Stomach (tissue), 9 donors: ENCODE results near the gene CREB3L1. TPM values are rescaled to one million over a fixed set of nuclear protein-coding genes. Genes with fewer than 3 reads are reported as not detected.
A peak's percentile ranks its signal among the peaks of the same experiment; 100 is the strongest.

Experiments
- DNase-seq, 2 donors: peaks; one replicate each; pipeline versions ENCODE4 v3.0.0 to v3.0.0-alpha.2; 2013 to 2019
- H3K27ac ChIP-seq, 5 donors: fragments of 200-600 bp in 4 of 5; sonication (generic) in 4 of 5; one replicate each; pipeline ENCODE4 v1.5.1; 2013 to 2019; ENCODE audit warnings: mild to moderate bottlenecking in 1 of 5, moderate library complexity in 1 of 5
- H3K27me3 ChIP-seq, 3 donors: fragments of 200-600 bp; sonication (generic); one replicate each; pipeline ENCODE4 v1.5.1; 2017 to 2019; ENCODE audit warnings: mixed run types in 1 of 3
- H3K36me3 ChIP-seq, 4 donors: fragments of 200-600 bp; sonication (generic); 1 replicate in 3 of 4; 2 replicates in 1 of 4; pipeline ENCODE4 v1.5.1; 2016 to 2019
- H3K4me1 ChIP-seq, 4 donors: fragments of 200-600 bp; sonication (generic); one replicate each; pipeline ENCODE4 v1.5.1; 2016 to 2019
- H3K4me3 ChIP-seq, 4 donors: fragments of 200-600 bp; sonication (generic) in 3 of 4; one replicate each; pipeline ENCODE4 v1.5.1; 2016 to 2019; ENCODE audit warnings: mild to moderate bottlenecking in 1 of 4
- H3K9me3 ChIP-seq, 4 donors: fragments of 200-600 bp; sonication (generic); one replicate each; pipeline ENCODE4 v1.5.1; 2016 to 2019
- CTCF ChIP-seq, 7 experiments: fragments of 450-650 bp in 4 of 7; fragments of 200-600 bp in 3 of 7; sonication (generic) in 3 of 7; IDR thresholded peaks; one replicate each; pipeline ENCODE4 v1.5.1; 2016 to 2019; ENCODE audit warnings: antibody characterized with exemption in 7 of 7, control low read depth in 2 of 7, mild to moderate bottlenecking in 1 of 7
- EP300 ChIP-seq: sonication (generic); formaldehyde crosslinking; IDR thresholded peaks from one replicate; pipeline ENCODE4 v1.6.1; 2017; ENCODE audit warnings: antibody characterized with exemption
- POLR2A ChIP-seq, 4 donors: fragments of 450-650 bp; IDR thresholded peaks; one replicate each; pipeline ENCODE4 v1.6.1; 2016; ENCODE audit warnings: antibody characterized with exemption in 4 of 4, control low read depth in 2 of 4, mild to moderate bottlenecking in 1 of 4, moderate library complexity in 1 of 4
- POLR2AphosphoS5 ChIP-seq, 3 donors: sonication (generic); formaldehyde crosslinking; IDR thresholded peaks; one replicate each; pipeline ENCODE4 v1.6.1; 2016; ENCODE audit warnings: antibody characterized with exemption in 3 of 3
- WGBS, 5 donors: extraction: QIAGEN DNeasy Blood & Tissue Kit in 3 of 5; methylation state at CpG; one replicate each; pipeline versions ENCODE4 v1.1.5 to v1.1.7; 2013 to 2018; 5-methylcytosine and 5-hydroxymethylcytosine counted together
- intact Hi-C: fragments of 100-400 bp; cut with DNase I; formaldehyde crosslinking; loops from one replicate; pipeline ENCODE4 v1.15.1; 2023; ENCODE audit warnings: low total_unique reads
- polyA plus RNA-seq, 3 donors: library from polyadenylated mRNA; stranded (reverse); fragments of 200-250 nt; gene quantifications; one replicate each; pipeline ENCODE4 v1.2.3, GENCODE V29; 2013
- total RNA-seq, 5 donors: library from RNA; depleted of rRNA; stranded (reverse); fragments of >200 nt; gene quantifications; one replicate each; pipeline versions ENCODE4 v1.1.0 to v1.2.3, GENCODE V29; 2014 to 2016
- donor health status: healthy with polysubstance abuse.
- donor health status: Bipolar disorder and iron deficiency.
- donor health status: healthy.

Gene CREB3L1
- total and polyA plus RNA-seq, 8 donors = 21.0 to 125 (median 48.4) TPM

- no peak for TF ChIP-seq CTCF (IDR thresholded peaks at IDR 0.05)
- no peak for TF ChIP-seq POLR2AphosphoS5 (IDR thresholded peaks at IDR 0.05)
- TF ChIP-seq EP300 = no peak
- no peak for TF ChIP-seq POLR2A (IDR thresholded peaks at IDR 0.05)
- Histone ChIP-seq H3K36me3 (peaks cover 17 to 44% (median 40%) of the 10 kb centered on the region in 4 donors), H3K27me3 (no peaks in the 10 kb centered on the region), H3K27ac (peak overlapping the region in 1 of 5 donors; percentile 1), H3K4me3 (no peak overlapping the region), H3K4me1 (peaks cover 29 to 52% (median 43%) of the 10 kb centered on the region in 4 donors), H3K9me3 (no peaks in the 10 kb centered on the region)
- intact Hi-C loops = no loop called here
- no peak for DNase-seq
- WGBS, 5 donors = 91 to 94% (median 93%) methylated on average over 17 to 22 of the region's 22 CpGs
These were observed 88.8 kb downstream of the CREB3L1 start for GRCh38 chr11:46366260-46366659.

GRCh38 chr11:46366661-46367161 is 89.2 kb downstream of the CREB3L1 start:
- no peaks in the 10 kb centered on the region for H3K9me3 ChIP-seq
- WGBS, 5 donors = 92 to 100% (median 95%) methylated on average over 1 to 31 of the region's 31 CpGs
- TF ChIP-seq POLR2A (IDR thresholded peaks at IDR 0.05) = no peak
- no peak for TF ChIP-seq CTCF (IDR thresholded peaks at IDR 0.05)
- TF ChIP-seq EP300 = no peak
- peaks cover 19 to 48% (median 45%) of the 10 kb centered on the region in 4 donors for H3K36me3 ChIP-seq
- no peaks in the 10 kb centered on the region for H3K27me3 ChIP-seq
- no peak overlapping the region for H3K4me3 ChIP-seq
- peaks cover 24 to 48% (median 38%) of the 10 kb centered on the region in 4 donors for H3K4me1 ChIP-seq
- H3K27ac ChIP-seq = peak overlapping the region in 3 of 5 donors; percentile 14 to 47 (median 36)
- no peak for DNase-seq
- intact Hi-C loops = no loop called here

GRCh38 chr11:46367244-46367915 is 89.9 kb downstream of the CREB3L1 start:
- H3K36me3 ChIP-seq = peaks cover 26 to 55% (median 51%) of the 10 kb centered on the region in 4 donors
- no peaks in the 10 kb centered on the region for H3K9me3 ChIP-seq
- intact Hi-C loops = no loop called here
- peak; percentile 78 to 88 for DNase-seq
- H3K27me3 ChIP-seq = no peaks in the 10 kb centered on the region
- TF ChIP-seq POLR2A (IDR thresholded peaks at IDR 0.05) (no peak), CTCF (IDR thresholded peaks at IDR 0.05) (peak in 5 of 7 experiments; percentile 74 to 95 (median 92)), POLR2AphosphoS5 (IDR thresholded peaks at IDR 0.05) (peak in 2 of 3 donors; percentile 24 to 57)
- peaks cover 17 to 41% (median 32%) of the 10 kb centered on the region in 4 donors for H3K4me1 ChIP-seq
- 10 to 32% (median 28%) methylated on average over 15 to 32 of the region's 32 CpGs for WGBS, 5 donors
- H3K27ac ChIP-seq = peak overlapping the region in 3 of 5 donors; percentile 14 to 47 (median 36)
- H3K4me3 ChIP-seq = no peak overlapping the region

- H3K4me1 ChIP-seq = peaks cover 12 to 36% (median 27%) of the 10 kb centered on the region in 4 donors
- no peaks in the 10 kb centered on the region for H3K27me3 ChIP-seq
- no peak for DNase-seq
- peak overlapping the region in 2 of 5 donors; percentile 36 to 47 for H3K27ac ChIP-seq
- H3K36me3 ChIP-seq = peaks cover 30 to 60% (median 56%) of the 10 kb centered on the region in 4 donors
- intact Hi-C loops = no loop called here
- H3K9me3 ChIP-seq = no peaks in the 10 kb centered on the region
- WGBS, 5 donors = 51 to 74% (median 70%) methylated on average over 11 to 12 of the region's 12 CpGs
- H3K4me3 ChIP-seq = no peak overlapping the region
- no peak for TF ChIP-seq POLR2A (IDR thresholded peaks at IDR 0.05)
- peak in 1 of 7 experiments; percentile 31 for TF ChIP-seq CTCF (IDR thresholded peaks at IDR 0.05)
These were observed 90.4 kb downstream of the CREB3L1 start for GRCh38 chr11:46367916-46368267.
